Stomach (tissue), 9 donors: ENCODE data around the gene PEA15. TPM values are rescaled to one million over a fixed set of nuclear protein-coding genes. Genes with fewer than 3 reads are reported as not detected.

Experiments used
- DNase-seq, 2 donors: peaks; one replicate each; pipeline versions ENCODE4 v3.0.0 to v3.0.0-alpha.2; 2013 to 2019
- H3K27ac ChIP-seq, 5 donors: fragments of 200-600 bp in 4 of 5; sonication (generic) in 4 of 5; one replicate each; pipeline ENCODE4 v1.5.1; 2013 to 2019; ENCODE audit warnings: mild to moderate bottlenecking in 1 of 5, moderate library complexity in 1 of 5
- H3K27me3 ChIP-seq, 3 donors: fragments of 200-600 bp; sonication (generic); one replicate each; pipeline ENCODE4 v1.5.1; 2017 to 2019; ENCODE audit warnings: mixed run types in 1 of 3
- H3K36me3 ChIP-seq, 4 donors: fragments of 200-600 bp; sonication (generic); 1 replicate in 3 of 4; 2 replicates in 1 of 4; pipeline ENCODE4 v1.5.1; 2016 to 2019
- H3K4me1 ChIP-seq, 4 donors: fragments of 200-600 bp; sonication (generic); one replicate each; pipeline ENCODE4 v1.5.1; 2016 to 2019
- H3K4me3 ChIP-seq, 4 donors: fragments of 200-600 bp; sonication (generic) in 3 of 4; one replicate each; pipeline ENCODE4 v1.5.1; 2016 to 2019; ENCODE audit warnings: mild to moderate bottlenecking in 1 of 4
- H3K9me3 ChIP-seq, 4 donors: fragments of 200-600 bp; sonication (generic); one replicate each; pipeline ENCODE4 v1.5.1; 2016 to 2019
- EP300 ChIP-seq: sonication (generic); formaldehyde crosslinking; IDR thresholded peaks from one replicate; pipeline ENCODE4 v1.6.1; 2017; ENCODE audit warnings: antibody characterized with exemption
- POLR2A ChIP-seq, 4 donors: fragments of 450-650 bp; IDR thresholded peaks; one replicate each; pipeline ENCODE4 v1.6.1; 2016; ENCODE audit warnings: antibody characterized with exemption in 4 of 4, control low read depth in 2 of 4, mild to moderate bottlenecking in 1 of 4, moderate library complexity in 1 of 4
- POLR2AphosphoS5 ChIP-seq, 3 donors: sonication (generic); formaldehyde crosslinking; IDR thresholded peaks; one replicate each; pipeline ENCODE4 v1.6.1; 2016; ENCODE audit warnings: antibody characterized with exemption in 3 of 3
- whole genome bisulfite sequencing, 5 donors: extraction: QIAGEN DNeasy Blood & Tissue Kit in 3 of 5; methylation state at CpG; one replicate each; pipeline versions ENCODE4 v1.1.5 to v1.1.7; 2013 to 2018; 5-methylcytosine and 5-hydroxymethylcytosine counted together
- intact Hi-C: fragments of 100-400 bp; cut with DNase I; formaldehyde crosslinking; loops from one replicate; pipeline ENCODE4 v1.15.1; 2023; ENCODE audit warnings: low total_unique reads
- polyA plus RNA-seq, 3 donors: library from polyadenylated mRNA; stranded (reverse); fragments of 200-250 nt; gene quantifications; one replicate each; pipeline ENCODE4 v1.2.3, GENCODE V29; 2013
- total RNA-seq, 5 donors: library from RNA; depleted of rRNA; stranded (reverse); fragments of >200 nt; gene quantifications; one replicate each; pipeline versions ENCODE4 v1.1.0 to v1.2.3, GENCODE V29; 2014 to 2016
- TF ChIP-seq, protein P1 (sequence below), 7 experiments: fragments of 450-650 bp in 4 of 7; fragments of 200-600 bp in 3 of 7; sonication (generic) in 3 of 7; IDR thresholded peaks; one replicate each; pipeline ENCODE4 v1.5.1; 2016 to 2019; ENCODE audit warnings: antibody characterized with exemption in 7 of 7, control low read depth in 2 of 7, mild to moderate bottlenecking in 1 of 7
- donor health status: healthy with polysubstance abuse.
- donor health status: Bipolar disorder and iron deficiency.
- donor health status: healthy.

The PEA15 gene
- total and polyA plus RNA-seq, 8 donors, result 26.3 to 127 (median 58.0) TPM

DNA sequence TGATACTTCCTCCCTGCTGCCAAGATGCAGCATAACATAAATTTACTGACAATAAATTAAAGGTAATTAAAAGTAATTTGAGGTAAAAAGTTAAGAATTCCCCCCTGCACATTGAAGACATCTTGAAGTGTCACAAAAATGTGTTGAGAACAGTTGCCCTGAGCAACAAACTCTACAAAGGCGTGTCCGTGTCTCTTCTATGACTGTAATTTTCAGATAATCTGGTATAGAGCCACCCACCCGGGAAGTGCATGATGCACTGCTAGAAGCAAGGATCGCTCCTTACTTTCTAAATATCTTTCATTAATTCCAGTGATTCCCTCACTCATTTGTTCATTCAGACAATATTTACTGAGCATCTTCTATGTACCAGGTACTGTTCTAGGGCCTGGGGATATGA lies 25.8 kb upstream of the PEA15 start:
- intact Hi-C loops, result loop anchor here (10.0 kb wide), 1 partner anchor 65 kb away; the partner anchor contains the start of gene ATP1A2
- DNase-seq, result no peak
- no peaks in the 10 kb centered on the region for H3K9me3 ChIP-seq
- H3K27ac ChIP-seq, result no peak overlapping the region
- no peaks in the 10 kb centered on the region for H3K4me1 ChIP-seq
- no peak overlapping the region for H3K4me3 ChIP-seq
- H3K36me3 ChIP-seq, result no peaks in the 10 kb centered on the region
- TF ChIP-seq EP300, result no peak
- TF ChIP-seq, protein P1, sequence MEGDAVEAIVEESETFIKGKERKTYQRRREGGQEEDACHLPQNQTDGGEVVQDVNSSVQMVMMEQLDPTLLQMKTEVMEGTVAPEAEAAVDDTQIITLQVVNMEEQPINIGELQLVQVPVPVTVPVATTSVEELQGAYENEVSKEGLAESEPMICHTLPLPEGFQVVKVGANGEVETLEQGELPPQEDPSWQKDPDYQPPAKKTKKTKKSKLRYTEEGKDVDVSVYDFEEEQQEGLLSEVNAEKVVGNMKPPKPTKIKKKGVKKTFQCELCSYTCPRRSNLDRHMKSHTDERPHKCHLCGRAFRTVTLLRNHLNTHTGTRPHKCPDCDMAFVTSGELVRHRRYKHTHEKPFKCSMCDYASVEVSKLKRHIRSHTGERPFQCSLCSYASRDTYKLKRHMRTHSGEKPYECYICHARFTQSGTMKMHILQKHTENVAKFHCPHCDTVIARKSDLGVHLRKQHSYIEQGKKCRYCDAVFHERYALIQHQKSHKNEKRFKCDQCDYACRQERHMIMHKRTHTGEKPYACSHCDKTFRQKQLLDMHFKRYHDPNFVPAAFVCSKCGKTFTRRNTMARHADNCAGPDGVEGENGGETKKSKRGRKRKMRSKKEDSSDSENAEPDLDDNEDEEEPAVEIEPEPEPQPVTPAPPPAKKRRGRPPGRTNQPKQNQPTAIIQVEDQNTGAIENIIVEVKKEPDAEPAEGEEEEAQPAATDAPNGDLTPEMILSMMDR (IDR thresholded peaks at IDR 0.05), result no peak
- no peak for TF ChIP-seq POLR2A (IDR thresholded peaks at IDR 0.05)
- no peak for TF ChIP-seq POLR2AphosphoS5 (IDR thresholded peaks at IDR 0.05)
- H3K27me3 ChIP-seq, result peaks cover 0 to 4% (median 0%) of the 10 kb centered on the region in 3 donors
- WGBS, 5 donors, result 77 to 84% (median 81%) methylated on average over 4 of the region's 4 CpGs

DNA sequence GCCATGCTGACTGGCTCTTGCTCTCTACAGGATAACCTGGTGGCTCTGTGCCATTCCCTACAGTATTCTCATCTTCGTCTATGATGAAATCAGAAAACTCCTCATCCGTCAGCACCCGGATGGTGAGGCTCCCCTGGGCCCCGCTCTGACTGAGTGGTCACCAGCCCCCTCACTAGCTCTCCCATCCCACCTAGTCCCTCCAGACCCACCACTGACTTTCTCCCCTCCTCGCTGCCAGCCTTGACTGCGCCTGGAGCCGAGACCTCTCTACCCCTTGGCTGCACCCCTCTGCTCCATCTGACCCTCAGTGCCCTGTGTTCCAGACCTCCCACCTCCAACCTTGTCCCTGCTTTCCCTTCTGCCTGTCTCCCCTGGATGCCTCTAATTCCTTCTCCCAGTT lies 18.9 kb upstream of the PEA15 start:
- TF ChIP-seq EP300 (no peak), POLR2A (IDR thresholded peaks at IDR 0.05) (no peak), POLR2AphosphoS5 (IDR thresholded peaks at IDR 0.05) (no peak)
- TF ChIP-seq, protein P1 (IDR thresholded peaks at IDR 0.05), result no peak
- WGBS, 5 donors, result 86 to 96% (median 89%) methylated on average over 7 of the region's 7 CpGs
- H3K4me1 ChIP-seq, result peaks cover 0 to 10% (median 5%) of the 10 kb centered on the region in 4 donors

DNA sequence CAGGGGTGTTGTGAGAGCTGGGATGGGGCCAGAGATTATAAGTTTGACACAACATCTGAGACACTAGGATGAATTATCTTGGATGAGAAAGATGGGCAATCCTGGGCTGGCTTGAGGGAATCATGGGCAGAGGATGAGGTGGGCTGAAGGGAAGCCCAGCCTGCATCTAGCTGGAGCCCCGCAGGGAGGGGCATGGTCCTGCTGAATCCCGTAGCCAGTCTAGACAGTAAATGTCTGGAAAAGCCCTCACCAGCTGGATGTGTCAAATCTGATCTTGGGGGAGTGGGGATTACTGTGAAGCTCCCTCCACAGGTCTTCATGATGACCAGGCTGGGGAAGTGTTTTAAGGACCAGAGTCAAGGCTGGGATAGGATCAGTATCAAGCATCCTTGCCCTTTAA lies 18.5 kb upstream of the PEA15 start:
- no peaks in the 10 kb centered on the region for H3K27me3 ChIP-seq
- H3K4me1 ChIP-seq, result peaks cover 0 to 10% (median 5%) of the 10 kb centered on the region in 4 donors
- 56 to 68% (median 64%) methylated on average over 2 of the region's 2 CpGs for WGBS, 5 donors
- no peak for DNase-seq
- no peaks in the 10 kb centered on the region for H3K36me3 ChIP-seq
- H3K9me3 ChIP-seq, result no peaks in the 10 kb centered on the region
- H3K27ac ChIP-seq, result no peak overlapping the region
- no peak overlapping the region for H3K4me3 ChIP-seq
- intact Hi-C loops, result no loop called here
- TF ChIP-seq, protein P1 (IDR thresholded peaks at IDR 0.05), result no peak
- TF ChIP-seq EP300 (no peak), POLR2A (IDR thresholded peaks at IDR 0.05) (no peak), POLR2AphosphoS5 (IDR thresholded peaks at IDR 0.05) (no peak)

More for the DNA sequence above, 18.9 kb upstream of the PEA15 start:
- intact Hi-C loops, result no loop called here
- Histone ChIP-seq H3K4me3 (no peak overlapping the region), H3K27ac (no peak overlapping the region), H3K36me3 (no peaks in the 10 kb centered on the region), H3K27me3 (no peaks in the 10 kb centered on the region), H3K9me3 (no peaks in the 10 kb centered on the region)
- DNase-seq, result no peak

DNA sequence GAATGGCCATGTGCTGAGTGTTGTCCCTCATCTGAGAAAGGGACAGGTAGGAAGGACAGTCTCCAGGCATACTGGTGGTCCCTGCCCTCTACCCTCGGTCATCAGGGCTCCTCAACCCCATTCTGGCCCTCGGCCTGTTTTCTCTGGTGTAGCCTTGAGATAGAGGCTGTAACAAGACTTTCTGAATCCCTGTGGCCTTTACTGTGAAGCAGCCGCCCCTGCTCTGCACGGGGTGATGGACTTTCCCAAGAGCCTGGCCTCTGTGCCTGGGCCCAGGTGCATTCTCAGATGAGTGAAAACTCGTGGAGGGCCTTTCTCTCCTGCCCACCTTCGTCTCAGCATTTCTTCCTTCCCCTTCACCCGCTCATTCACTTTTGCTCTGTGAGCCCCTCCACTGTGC lies 17.8 kb upstream of the PEA15 start:
- TF ChIP-seq POLR2A (IDR thresholded peaks at IDR 0.05), result no peak
- H3K36me3 ChIP-seq, result no peaks in the 10 kb centered on the region
- no peak overlapping the region for H3K4me3 ChIP-seq
- 71 to 81% (median 76%) methylated on average over 7 of the region's 7 CpGs for WGBS, 5 donors
- H3K9me3 ChIP-seq, result no peaks in the 10 kb centered on the region
- intact Hi-C loops, result no loop called here
- H3K27ac ChIP-seq, result no peak overlapping the region
- no peak for DNase-seq
- peaks cover 0 to 10% (median 5%) of the 10 kb centered on the region in 4 donors for H3K4me1 ChIP-seq
- H3K27me3 ChIP-seq, result no peaks in the 10 kb centered on the region

DNA sequence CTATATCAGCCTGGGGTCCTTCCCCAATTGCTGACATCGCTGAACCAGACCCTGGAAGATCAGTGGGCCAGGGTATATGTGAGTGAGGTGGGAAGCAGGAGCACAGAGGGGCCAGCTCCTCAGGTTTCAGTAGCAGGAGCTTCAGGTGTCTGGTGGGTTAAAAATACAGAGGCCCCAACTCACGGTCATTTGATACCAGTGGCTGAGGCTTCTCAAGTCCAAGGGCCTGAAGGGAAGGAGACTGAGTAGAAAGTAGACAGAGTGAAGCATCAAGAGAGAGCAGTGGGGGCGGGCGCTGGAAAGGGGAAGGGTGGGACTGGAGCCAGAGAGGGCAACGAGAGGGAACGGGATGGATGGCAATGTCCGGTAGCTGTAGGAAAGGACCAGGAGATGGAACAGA lies 16.8 kb upstream of the PEA15 start:
- no peak overlapping the region for H3K27ac ChIP-seq
- H3K36me3 ChIP-seq, result no peaks in the 10 kb centered on the region
- intact Hi-C loops, result no loop called here
- H3K4me3 ChIP-seq, result no peak overlapping the region
- WGBS, 5 donors, result 83 to 88% (median 85%) methylated on average over 7 of the region's 7 CpGs
- no peak for TF ChIP-seq POLR2A (IDR thresholded peaks at IDR 0.05)
- no peaks in the 10 kb centered on the region for H3K27me3 ChIP-seq
- peaks cover 2 to 20% (median 11%) of the 10 kb centered on the region in 4 donors for H3K4me1 ChIP-seq
- no peak for DNase-seq
- H3K9me3 ChIP-seq, result no peaks in the 10 kb centered on the region
